H9 (cell line): Measurements from ENCODE around the gene LRRN3. TPM values are rescaled to one million over a fixed set of nuclear protein-coding genes. Genes with fewer than 3 reads are reported as not detected.

Source experiments
- DNase-seq: peaks from one replicate; pipeline ENCODE4 v3.0.0-alpha.2; 2017
- H2AFZ ChIP-seq: one replicate; pipeline ENCODE4 v1.6.1; 2013; ENCODE audit warnings: mild to moderate bottlenecking, low read length, control low read depth, moderate library complexity
- H2AK5ac ChIP-seq: 2 replicates; pipeline ENCODE4 v1.6.1; 2013; ENCODE audit warnings: low read length, control low read depth, mixed read lengths; ENCODE audit not compliant: insufficient read length
- H2BK120ac ChIP-seq: one replicate; pipeline ENCODE4 v1.6.1; 2013; ENCODE audit warnings: low read depth, mild to moderate bottlenecking, low read length, control low read depth, inconsistent platforms; ENCODE audit not compliant: poor library complexity, severe bottlenecking
- H2BK12ac ChIP-seq: 2 replicates; pipeline ENCODE4 v1.6.1; 2013; ENCODE audit warnings: low read length, control low read depth, mixed read lengths, low read depth; ENCODE audit not compliant: insufficient read length
- H2BK15ac ChIP-seq: 2 replicates; pipeline ENCODE4 v1.6.1; 2013; ENCODE audit warnings: low read depth, low read length, control low read depth
- H2BK20ac ChIP-seq: one replicate; pipeline ENCODE4 v1.6.1; 2013; ENCODE audit warnings: low read depth, mild to moderate bottlenecking, low read length, control low read depth, inconsistent platforms; ENCODE audit not compliant: poor library complexity, severe bottlenecking
- H2BK5ac ChIP-seq: 2 replicates; pipeline ENCODE4 v1.6.1; 2013; ENCODE audit warnings: low read length, control low read depth, mixed read lengths; ENCODE audit not compliant: insufficient read length
- H3K14ac ChIP-seq: 2 replicates; pipeline ENCODE4 v1.6.1; 2013; ENCODE audit warnings: low read length, control low read depth; ENCODE audit not compliant: insufficient read depth
- H3K18ac ChIP-seq: 2 replicates; pipeline ENCODE4 v1.6.1; 2013; ENCODE audit warnings: low read depth, mild to moderate bottlenecking, mixed read lengths, low read length, control low read depth; ENCODE audit not compliant: insufficient read length
- H3K23ac ChIP-seq: 2 replicates; pipeline ENCODE4 v1.6.1; 2013; ENCODE audit warnings: low read length, control low read depth, mixed read lengths, low read depth; ENCODE audit not compliant: insufficient read length
- H3K23me2 ChIP-seq: 2 replicates; pipeline ENCODE4 v1.6.1; 2013; ENCODE audit warnings: low read depth, mild to moderate bottlenecking, mixed read lengths, low read length, control low read depth; ENCODE audit not compliant: insufficient read length, poor library complexity, severe bottlenecking
- H3K27ac ChIP-seq: 2 replicates; pipeline ENCODE4 v1.5.1; 2013; ENCODE audit warnings: low read length, control low read depth, mixed read lengths, low read depth; ENCODE audit not compliant: insufficient read length
- H3K27me3 ChIP-seq: 2 replicates; pipeline ENCODE4 v1.6.1; 2013; ENCODE audit warnings: low read length, control low read depth, inconsistent platforms; ENCODE audit not compliant: insufficient read depth
- H3K4ac ChIP-seq: 2 replicates; pipeline ENCODE4 v1.6.1; 2013; ENCODE audit warnings: low read depth, mild to moderate bottlenecking, control low read depth, inconsistent platforms, low read length, moderate library complexity
- H3K4me1 ChIP-seq: 2 replicates; pipeline ENCODE4 v1.6.1; 2013; ENCODE audit warnings: low read length, control low read depth, inconsistent platforms; ENCODE audit not compliant: insufficient read depth
- H3K4me2 ChIP-seq: 2 replicates; pipeline ENCODE4 v1.6.1; 2013; ENCODE audit warnings: low read length, control low read depth, mixed read lengths; ENCODE audit not compliant: insufficient read length, insufficient read depth
- H3K56ac ChIP-seq: 2 replicates; pipeline ENCODE4 v1.6.1; 2013; ENCODE audit warnings: low read depth, mild to moderate bottlenecking, mixed read lengths, low read length, control low read depth; ENCODE audit not compliant: insufficient read length
- H3K79me1 ChIP-seq: 2 replicates; pipeline ENCODE4 v1.6.1; 2013; ENCODE audit warnings: low read depth, mild to moderate bottlenecking, moderate library complexity, low read length, control low read depth, inconsistent platforms; ENCODE audit not compliant: insufficient read depth, poor library complexity, severe bottlenecking
- H3K79me2 ChIP-seq: 2 replicates; pipeline ENCODE4 v1.6.1; 2013; ENCODE audit warnings: low read length, control low read depth, inconsistent platforms; ENCODE audit not compliant: insufficient read depth
- H3K9ac ChIP-seq: 2 replicates; pipeline ENCODE4 v1.6.1; 2013; ENCODE audit warnings: low read length, control low read depth, mixed read lengths; ENCODE audit not compliant: insufficient read length; ENCODE audit errors: extremely low read depth
- H3K9me3 ChIP-seq: one replicate; pipeline ENCODE4 v1.6.1; 2013; ENCODE audit warnings: low read depth, low read length, inconsistent platforms; ENCODE audit not compliant: control insufficient read depth
- H3T11ph ChIP-seq: one replicate; pipeline ENCODE4 v1.6.1; 2013; ENCODE audit warnings: mild to moderate bottlenecking, low read length, control low read depth, inconsistent platforms
- H4K20me1 ChIP-seq: one replicate; pipeline ENCODE4 v1.6.1; 2013; ENCODE audit not compliant: control insufficient read depth, insufficient read length, insufficient read depth
- H4K5ac ChIP-seq: 2 replicates; pipeline ENCODE4 v1.6.1; 2013; ENCODE audit warnings: low read depth, mild to moderate bottlenecking, mixed read lengths, low read length, control low read depth; ENCODE audit not compliant: insufficient read length
- H4K8ac ChIP-seq: replicated peaks from 2 replicates; pipeline ENCODE4 v1.6.1; 2013; ENCODE audit warnings: low read length, control low read depth, mixed read lengths, low read depth; ENCODE audit not compliant: insufficient read length
- H4K91ac ChIP-seq: 2 replicates; pipeline ENCODE4 v1.6.1; 2013; ENCODE audit warnings: low read depth, mild to moderate bottlenecking, moderate library complexity, mixed read lengths, low read length, control low read depth; ENCODE audit not compliant: insufficient read length
- H3K27ac Mint-ChIP-seq, 3 experiments: 2 replicates in 2 of 3; 3 replicates in 1 of 3; pipeline ENCODE4 v1.8.0; 2020 to 2021; ENCODE audit warnings: mixed read lengths in 3 of 3, mild to moderate bottlenecking in 1 of 3, moderate library complexity in 1 of 3
- H3K27me3 Mint-ChIP-seq: 2 replicates; pipeline ENCODE4 v1.8.0; 2021; ENCODE audit warnings: low read depth, mild to moderate bottlenecking, moderate library complexity, mixed read lengths
- H3K36me3 Mint-ChIP-seq, 3 experiments: 2 replicates in 2 of 3; 3 replicates in 1 of 3; pipeline ENCODE4 v1.8.0; 2020 to 2021; ENCODE audit warnings: low read depth in 3 of 3, mixed read lengths in 3 of 3; ENCODE audit not compliant: insufficient read depth in 1 of 3
- H3K4me1 Mint-ChIP-seq, 2 experiments: 2 replicates each; pipeline ENCODE4 v1.8.0; 2020; ENCODE audit warnings: mixed read lengths in 2 of 2
- H3K4me3 Mint-ChIP-seq, 2 experiments: 2 replicates in 1 of 2; 3 replicates in 1 of 2; pipeline ENCODE4 v1.8.0; 2020 to 2021; ENCODE audit warnings: mild to moderate bottlenecking in 2 of 2, mixed read lengths in 2 of 2, moderate library complexity in 1 of 2
- H3K9me3 Mint-ChIP-seq, 2 experiments: 2 replicates in 1 of 2; 3 replicates in 1 of 2; pipeline ENCODE4 v1.8.0; 2020; ENCODE audit warnings: mild to moderate bottlenecking in 2 of 2, mixed read lengths in 2 of 2, moderate library complexity in 1 of 2
- WGBS: extraction: QIAGEN DNeasy Blood & Tissue Kit; methylation state at CpG from one replicate; pipeline ENCODE4 v1.1.7; 2013; ENCODE audit warnings: missing lambda C conversion rate, low lambda C conversion rate, mixed read lengths; ENCODE audit not compliant: insufficient read length; ENCODE audit errors: extremely low coverage; 5-methylcytosine and 5-hydroxymethylcytosine counted together
- total RNA-seq: library from RNA; stranded (reverse); gene quantifications from 2 replicates; pipeline ENCODE4 v1.2.1, GENCODE V29; 2021
- TF ChIP-seq, protein P1 (sequence below): fragments of 200-600 bp; sonication (generic); conservative IDR thresholded peaks from 3 replicates; pipeline ENCODE4 v1.8.0; 2021; ENCODE audit warnings: antibody characterized with exemption, mild to moderate bottlenecking

The LRRN3 gene
- total RNA-seq, 1 experiment from 2014 or later: 0.77 TPM

DNA sequence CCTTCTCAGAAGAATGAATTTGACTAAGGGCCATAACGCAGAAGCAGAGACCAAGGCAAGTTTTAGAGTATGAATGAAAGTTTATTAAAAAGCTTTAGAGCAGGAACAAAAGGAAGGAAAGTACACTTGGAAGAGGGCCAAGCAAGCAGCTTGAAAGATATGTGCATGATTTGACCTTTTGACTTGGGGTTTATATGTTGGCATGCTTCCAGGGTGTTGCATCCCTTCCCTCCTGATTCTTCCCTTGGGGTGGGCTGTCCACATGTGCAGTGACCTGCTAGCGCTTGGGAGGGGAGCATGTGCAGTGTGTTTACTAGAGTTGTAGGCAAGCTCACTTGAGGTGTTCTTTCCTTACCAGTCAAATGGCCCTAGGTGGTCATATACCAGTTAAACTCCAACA is 37.9 kb upstream of the LRRN3 start:
- Mint-ChIP-seq H3K36me3 (no peaks in the 10 kb centered on the region; a peak in 1 of 7 replicates), H3K4me1 (peaks cover 39 to 44% of the 10 kb centered on the region in 2 experiments), H3K27ac (peak overlapping the region in 2 of 3 experiments; percentile 74 to 88; a peak in 2 of 7 replicates), H3K27me3 (no peaks in the 10 kb centered on the region), H3K9me3 (no peaks in the 10 kb centered on the region), H3K4me3 (no peak overlapping the region)
- Histone ChIP-seq H3K4me1 (peaks cover 5% of the 10 kb centered on the region; the same call in 1 of the 2 replicates), H3K9ac (no peak overlapping the region), H4K8ac (no peak overlapping the region), H2AK5ac (no peak overlapping the region), H3K27ac (no peak overlapping the region), H3K14ac (no peak overlapping the region), H3K4ac (no peak overlapping the region), H3K79me2 (no peaks in the 10 kb centered on the region), H2BK5ac (no peak overlapping the region), H3K18ac (no peak overlapping the region), H2BK12ac (no peak overlapping the region), H3K56ac (no peak overlapping the region), H3K4me2 (no peak overlapping the region), H2BK20ac (no peak overlapping the region), H3K9me3 (no peaks in the 10 kb centered on the region), H2BK120ac (no peak overlapping the region), H3K23ac (no peak overlapping the region), H3K23me2 (no peaks in the 10 kb centered on the region), H4K5ac (no peak overlapping the region), H4K20me1 (no peaks in the 10 kb centered on the region), H3K79me1 (no peaks in the 10 kb centered on the region), H3T11ph (no peak overlapping the region), H2BK15ac (no peak overlapping the region), H2AFZ (no peak overlapping the region), H4K91ac (no peak overlapping the region), H3K27me3 (no peaks in the 10 kb centered on the region)
- no peak for DNase-seq
- no CpG with 5 or more reads among the region's 2 CpGs for WGBS
- TF ChIP-seq, protein P1, sequence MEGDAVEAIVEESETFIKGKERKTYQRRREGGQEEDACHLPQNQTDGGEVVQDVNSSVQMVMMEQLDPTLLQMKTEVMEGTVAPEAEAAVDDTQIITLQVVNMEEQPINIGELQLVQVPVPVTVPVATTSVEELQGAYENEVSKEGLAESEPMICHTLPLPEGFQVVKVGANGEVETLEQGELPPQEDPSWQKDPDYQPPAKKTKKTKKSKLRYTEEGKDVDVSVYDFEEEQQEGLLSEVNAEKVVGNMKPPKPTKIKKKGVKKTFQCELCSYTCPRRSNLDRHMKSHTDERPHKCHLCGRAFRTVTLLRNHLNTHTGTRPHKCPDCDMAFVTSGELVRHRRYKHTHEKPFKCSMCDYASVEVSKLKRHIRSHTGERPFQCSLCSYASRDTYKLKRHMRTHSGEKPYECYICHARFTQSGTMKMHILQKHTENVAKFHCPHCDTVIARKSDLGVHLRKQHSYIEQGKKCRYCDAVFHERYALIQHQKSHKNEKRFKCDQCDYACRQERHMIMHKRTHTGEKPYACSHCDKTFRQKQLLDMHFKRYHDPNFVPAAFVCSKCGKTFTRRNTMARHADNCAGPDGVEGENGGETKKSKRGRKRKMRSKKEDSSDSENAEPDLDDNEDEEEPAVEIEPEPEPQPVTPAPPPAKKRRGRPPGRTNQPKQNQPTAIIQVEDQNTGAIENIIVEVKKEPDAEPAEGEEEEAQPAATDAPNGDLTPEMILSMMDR: no peak
